Measurements from ENCODE around the gene CDH15. TPM values are rescaled to one million over a fixed set of nuclear protein-coding genes. Genes with fewer than 3 reads are reported as not detected.
A peak's percentile ranks its signal among the peaks of the same experiment; 100 is the strongest.
"Not testable (repeated sequence)": the region's sequence is repeated elsewhere in the genome, so short reads cannot be mapped to it uniquely, and the experiment has no call there.

CDH15 gene
- total RNA-seq, 1 experiment from 2014 or later: 0.05 TPM

DNA sequence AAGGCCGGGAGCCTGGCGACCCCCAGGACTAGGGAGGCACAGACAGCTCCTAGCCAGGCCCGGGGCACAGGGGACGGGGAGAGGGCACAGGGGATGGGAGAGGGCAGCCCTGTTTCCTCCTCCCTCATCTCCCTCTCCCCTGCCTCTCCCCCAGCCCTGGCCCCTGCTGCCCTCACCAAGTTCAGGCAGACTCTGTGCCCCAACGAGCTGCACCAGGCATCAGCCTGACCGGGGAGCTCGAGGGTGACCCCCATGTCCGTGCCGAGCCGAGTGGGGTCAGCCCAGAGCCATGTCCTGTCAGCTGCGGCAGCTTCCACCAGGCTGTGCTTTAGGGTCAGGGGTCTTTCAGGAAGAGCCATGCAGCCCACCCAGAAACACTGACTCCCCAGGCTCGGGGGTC is 6.0 kb downstream of the CDH15 start:
- H3K36me3 ChIP-seq: no peaks in the 10 kb centered on the region
- H3K4me3 ChIP-seq: no peak overlapping the region

GRCh38 chr16:89178453-89179147 is 7.1 kb downstream of the CDH15 start:
- no peaks in the 10 kb centered on the region for H3K36me3 ChIP-seq
- H3K4me3 ChIP-seq: no peak overlapping the region
- no peaks in the 10 kb centered on the region for H3K4me1 ChIP-seq (replicated peaks)
- H3K9me3 ChIP-seq (replicated peaks): no peaks in the 10 kb centered on the region
- H3K27me3 ChIP-seq (replicated peaks): peaks cover 15% of the 10 kb centered on the region
- no peak for DNase-seq (ENCODE audit: low read depth in 1 of 2, low spot score in 2 of 2)
- no peak overlapping the region for H3K27ac ChIP-seq

More for the DNA sequence above, 6.0 kb downstream of the CDH15 start:
- Histone ChIP-seq H3K27ac (no peak overlapping the region), H3K9me3 (replicated peaks) (no peaks in the 10 kb centered on the region), H3K4me1 (replicated peaks) (no peaks in the 10 kb centered on the region), H3K27me3 (replicated peaks) (peaks cover 20% of the 10 kb centered on the region)
- no peak for DNase-seq (ENCODE audit: low read depth in 1 of 2, low spot score in 2 of 2)

DNA sequence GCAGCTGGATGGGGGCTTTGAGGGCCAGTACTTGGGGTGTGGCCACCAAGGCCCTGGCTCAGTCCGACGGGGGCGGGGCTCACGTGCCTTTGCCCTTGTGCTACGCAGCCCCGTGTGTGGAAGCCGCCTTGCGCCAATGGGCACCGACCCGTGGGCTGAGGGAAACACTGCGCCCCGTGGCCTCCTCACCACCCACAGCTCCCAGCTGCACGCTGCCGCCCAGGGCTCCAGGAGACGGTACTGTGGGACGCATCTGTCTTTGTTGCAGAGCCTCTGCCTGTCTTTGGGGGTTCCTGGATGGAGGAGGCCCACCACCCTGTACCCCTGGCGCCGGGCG is 7.6 kb downstream of the CDH15 start:
- no peaks in the 10 kb centered on the region for H3K9me3 ChIP-seq (replicated peaks)
- no peak for DNase-seq (ENCODE audit: low read depth in 1 of 2, low spot score in 2 of 2)
- no peaks in the 10 kb centered on the region for H3K4me1 ChIP-seq (replicated peaks)
- peaks cover 12% of the 10 kb centered on the region for H3K27me3 ChIP-seq (replicated peaks)
- H3K27ac ChIP-seq: no peak overlapping the region
- H3K36me3 ChIP-seq: no peaks in the 10 kb centered on the region
- no peak overlapping the region for H3K4me3 ChIP-seq

GRCh38 chr16:89179656-89180315 is 8.2 kb downstream of the CDH15 start:
- H3K4me1 ChIP-seq (replicated peaks): no peaks in the 10 kb centered on the region
- H3K4me3 ChIP-seq: no peak overlapping the region
- no peaks in the 10 kb centered on the region for H3K9me3 ChIP-seq (replicated peaks)
- no peak for DNase-seq (ENCODE audit: low read depth in 1 of 2, low spot score in 2 of 2)
- H3K27ac ChIP-seq: no peak overlapping the region
- no peaks in the 10 kb centered on the region for H3K36me3 ChIP-seq
- peaks cover 9% of the 10 kb centered on the region for H3K27me3 ChIP-seq (replicated peaks)

- DNase-seq (ENCODE audit: low read depth in 1 of 2, low spot score in 2 of 2): no peak
- Histone ChIP-seq H3K27ac (no peak overlapping the region), H3K36me3 (no peaks in the 10 kb centered on the region), H3K4me3 (no peak overlapping the region), H3K9me3 (replicated peaks) (no peaks in the 10 kb centered on the region), H3K27me3 (replicated peaks) (no peaks in the 10 kb centered on the region), H3K4me1 (replicated peaks) (no peaks in the 10 kb centered on the region)
These were observed 11.9 kb downstream of the CDH15 start for GRCh38 chr16:89183463-89183862.

DNA sequence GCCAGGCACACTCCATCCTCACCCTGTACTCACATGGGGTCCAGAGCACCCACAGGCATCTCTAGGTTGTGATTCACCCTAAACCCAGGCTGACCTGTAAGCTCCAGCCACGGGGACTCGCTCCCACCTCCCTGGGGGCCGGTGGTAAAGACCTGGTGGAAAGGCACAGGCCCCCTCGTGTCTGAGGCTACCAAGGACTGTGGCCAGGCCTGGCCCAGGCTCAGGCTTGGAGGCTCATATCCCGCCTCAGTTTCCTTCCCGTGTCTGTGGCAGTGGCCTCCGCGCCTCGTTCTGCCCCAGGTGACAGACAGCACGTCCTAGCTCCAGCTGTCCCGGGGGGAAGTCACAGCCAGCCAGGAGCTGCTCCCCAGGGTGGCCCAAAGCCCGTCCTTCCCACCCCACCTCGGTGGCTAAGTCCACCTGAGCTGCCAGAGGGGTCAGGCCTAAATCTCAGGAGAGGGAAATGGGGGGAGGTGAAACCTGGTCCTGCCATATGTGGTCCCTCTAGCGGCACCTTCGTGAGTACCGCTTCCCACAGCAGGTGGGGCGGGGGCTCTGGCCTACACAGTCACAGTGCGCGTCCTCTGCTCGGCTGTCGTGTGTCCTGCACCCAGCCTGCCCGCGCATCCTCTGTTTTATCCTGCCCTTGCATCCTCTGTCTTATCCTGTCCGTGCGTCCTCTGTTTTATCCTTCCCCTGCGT is 12.6 kb downstream of the CDH15 start:
- Histone ChIP-seq H3K9me3 (replicated peaks) (no peaks in the 10 kb centered on the region), H3K27me3 (replicated peaks) (no peaks in the 10 kb centered on the region), H3K36me3 (no peaks in the 10 kb centered on the region), H3K4me1 (replicated peaks) (no peaks in the 10 kb centered on the region), H3K27ac (no peak overlapping the region), H3K4me3 (no peak overlapping the region)
- DNase-seq (ENCODE audit: low read depth in 1 of 2, low spot score in 2 of 2): no peak

- H3K4me3 ChIP-seq: no peak overlapping the region
- no peak overlapping the region for H3K27ac ChIP-seq
- no peak for DNase-seq (ENCODE audit: low read depth in 1 of 2, low spot score in 2 of 2)
- no peaks in the 10 kb centered on the region for H3K27me3 ChIP-seq (replicated peaks)
- no peaks in the 10 kb centered on the region for H3K4me1 ChIP-seq (replicated peaks)
- H3K9me3 ChIP-seq (replicated peaks): no peaks in the 10 kb centered on the region
- H3K36me3 ChIP-seq: no peaks in the 10 kb centered on the region
These were observed 13.1 kb downstream of the CDH15 start for GRCh38 chr16:89184677-89184932.

DNA sequence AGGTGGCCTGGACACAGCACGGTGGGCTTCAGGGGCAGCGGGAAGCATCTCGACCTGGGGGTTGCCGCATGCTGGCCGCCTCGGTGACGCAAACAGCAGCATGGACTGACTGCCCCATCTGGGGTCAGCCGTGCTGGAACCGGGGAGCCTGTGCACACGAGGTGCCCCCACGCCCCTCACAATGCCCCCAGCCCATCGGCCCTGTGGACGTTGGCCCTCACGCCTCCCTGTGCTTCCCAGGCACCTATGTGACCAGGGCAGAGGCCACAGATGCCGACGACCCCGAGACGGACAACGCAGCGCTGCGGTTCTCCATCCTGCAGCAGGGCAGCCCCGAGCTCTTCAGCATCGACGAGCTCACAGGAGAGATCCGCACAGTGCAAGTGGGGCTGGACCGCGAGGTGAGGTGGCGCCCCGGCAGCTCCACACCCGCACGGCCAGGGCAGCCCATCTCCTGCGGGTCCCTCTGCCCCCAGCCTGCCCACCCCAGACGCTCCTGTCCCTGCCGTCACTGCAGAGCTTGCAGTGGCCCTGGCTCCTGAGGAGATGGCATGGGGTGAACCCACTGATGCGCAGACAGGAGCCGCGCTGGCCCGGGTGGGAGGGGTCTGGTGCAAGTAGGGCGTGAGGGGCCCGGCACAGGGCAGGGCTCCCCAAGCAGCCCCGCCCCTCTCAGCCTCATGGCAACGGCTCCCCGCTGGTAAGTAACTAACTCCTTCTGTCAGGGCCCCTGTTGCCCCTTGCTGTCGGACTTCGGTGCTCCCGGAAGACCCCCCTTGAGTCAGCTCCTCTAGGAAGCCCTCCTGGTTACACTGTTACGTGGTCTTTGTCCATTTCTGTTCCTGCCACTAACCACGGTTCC is 13.6 kb downstream of the CDH15 start:
- DNase-seq (ENCODE audit: low read depth in 1 of 2, low spot score in 2 of 2): no peak
- Histone ChIP-seq H3K36me3 (no peaks in the 10 kb centered on the region), H3K27me3 (replicated peaks) (no peaks in the 10 kb centered on the region), H3K9me3 (replicated peaks) (no peaks in the 10 kb centered on the region), H3K4me1 (replicated peaks) (no peaks in the 10 kb centered on the region), H3K4me3 (no peak overlapping the region), H3K27ac (no peak overlapping the region)

GRCh38 chr16:89185887-89186592 is 14.5 kb downstream of the CDH15 start:
- not testable (repeated sequence) for H3K4me3 ChIP-seq; DNase-seq (ENCODE audit: low read depth in 1 of 2, low spot score in 2 of 2); H3K27ac ChIP-seq; H3K9me3 ChIP-seq (replicated peaks); H3K36me3 ChIP-seq; H3K4me1 ChIP-seq (replicated peaks); H3K27me3 ChIP-seq (replicated peaks)

DNA sequence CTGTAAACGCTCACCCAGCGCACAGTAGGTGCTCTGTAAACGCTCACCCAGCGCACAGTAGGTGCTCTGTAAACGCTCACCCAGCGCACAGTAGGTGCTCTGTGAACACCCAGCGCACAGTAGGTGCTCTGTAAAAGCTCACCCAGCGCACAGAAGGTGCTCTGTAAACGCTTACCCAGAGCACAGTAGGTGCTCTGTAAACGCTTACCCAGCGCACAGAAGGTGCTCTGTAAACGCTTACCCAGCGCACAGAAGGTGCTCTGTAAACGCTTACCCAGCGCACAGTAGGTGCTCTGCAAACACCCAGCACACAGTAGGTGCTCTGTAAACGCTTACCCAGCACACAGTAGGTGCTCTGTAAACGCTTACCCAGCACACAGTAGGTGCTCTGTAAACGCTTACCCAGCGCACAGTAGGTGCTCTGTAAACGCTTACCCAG is 15.1 kb downstream of the CDH15 start:
- H3K9me3 ChIP-seq (replicated peaks); H3K27ac ChIP-seq; DNase-seq (ENCODE audit: low read depth in 1 of 2, low spot score in 2 of 2); H3K4me1 ChIP-seq (replicated peaks); H3K27me3 ChIP-seq (replicated peaks); H3K4me3 ChIP-seq; H3K36me3 ChIP-seq: not testable (repeated sequence)

- H3K4me3 ChIP-seq: no peak overlapping the region
- H3K36me3 ChIP-seq: no peaks in the 10 kb centered on the region
- peaks cover 3% of the 10 kb centered on the region for H3K4me1 ChIP-seq (replicated peaks)
- no peak overlapping the region for H3K27ac ChIP-seq
- H3K9me3 ChIP-seq (replicated peaks): no peaks in the 10 kb centered on the region; the same call in 1 of the 2 replicates
- DNase-seq (ENCODE audit: low read depth in 1 of 2, low spot score in 2 of 2): peak in 1 of 2 experiments; percentile 28
- H3K27me3 ChIP-seq (replicated peaks): no peaks in the 10 kb centered on the region
These were observed 15.7 kb downstream of the CDH15 start for GRCh38 chr16:89187032-89187769.

DNA sequence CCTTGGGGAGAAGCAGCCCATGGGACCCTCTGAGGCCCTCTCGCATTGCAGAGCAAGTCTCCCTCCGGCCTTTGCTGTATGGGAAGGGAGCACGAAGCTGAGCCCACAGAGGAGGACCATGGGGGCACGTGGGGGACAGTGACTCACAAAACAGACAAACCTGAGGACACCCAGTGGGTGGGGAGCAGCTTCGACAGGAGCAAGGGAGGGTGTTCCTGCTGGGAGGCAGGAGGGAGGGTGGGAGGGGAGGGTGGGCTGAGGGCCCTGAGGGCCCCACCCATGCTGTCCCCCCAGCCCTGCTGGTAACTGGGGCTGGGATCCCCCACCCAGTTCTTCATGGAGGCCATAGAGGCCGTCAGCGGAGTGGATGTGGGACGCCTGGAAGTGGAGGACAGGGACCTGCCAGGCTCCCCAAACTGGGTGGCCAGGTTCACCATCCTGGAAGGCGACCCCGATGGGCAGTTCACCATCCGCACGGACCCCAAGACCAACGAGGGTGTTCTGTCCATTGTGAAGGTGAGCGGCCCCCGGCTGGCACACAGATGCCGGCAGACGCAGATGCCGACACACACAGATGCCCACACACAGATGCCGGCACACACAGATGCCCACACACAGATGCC is 16.3 kb downstream of the CDH15 start:
- DNase-seq (ENCODE audit: low read depth in 1 of 2, low spot score in 2 of 2): no peak
- Histone ChIP-seq H3K27ac (no peak overlapping the region), H3K9me3 (replicated peaks) (no peaks in the 10 kb centered on the region; the same call in 1 of the 2 replicates), H3K36me3 (no peaks in the 10 kb centered on the region), H3K4me3 (no peak overlapping the region), H3K4me1 (replicated peaks) (peaks cover 4% of the 10 kb centered on the region), H3K27me3 (replicated peaks) (no peaks in the 10 kb centered on the region)
